Activated CD4-positive, alpha-beta T cell treated with anti-CD3 and anti-CD28 coated beads, Interleukin-10, Interleukin-2, amounts not matched to agents 100 ng/mL and 50 ng/mL, durations not matched to agents 16 hours and 8 hours (primary cell): ENCODE results near the gene SDR42E2.

Experiments
- DNase-seq: peaks from one replicate; pipeline ENCODE4 v3.0.0-alpha.2; 2020

The SDR42E2 gene

GRCh38 chr16:22192261-22193062 is 30.2 kb downstream of the SDR42E2 start:
- peak; percentile 91 for DNase-seq

- no peak for DNase-seq
These were observed 30.7 kb downstream of the SDR42E2 start for GRCh38 chr16:22193063-22193411.

GRCh38 chr16:22194707-22195444 is 32.6 kb downstream of the SDR42E2 start:
- DNase-seq: no peak

GRCh38 chr16:22195445-22195694 is 33.1 kb downstream of the SDR42E2 start:
- no peak for DNase-seq

- peak; percentile 90 for DNase-seq
These were observed 33.6 kb downstream of the SDR42E2 start for GRCh38 chr16:22195695-22196558.

GRCh38 chr16:22196559-22197168 is 34.4 kb downstream of the SDR42E2 start:
- DNase-seq: peak; percentile 38

- DNase-seq: no peak
These were observed 36.4 kb downstream of the SDR42E2 start for GRCh38 chr16:22198547-22199293.

- DNase-seq: no peak
These were observed 39.9 kb downstream of the SDR42E2 start for GRCh38 chr16:22202261-22202637.

GRCh38 chr16:22203091-22203490 is 40.8 kb downstream of the SDR42E2 start:
- no peak for DNase-seq

- no peak for DNase-seq
These were observed 41.9 kb downstream of the SDR42E2 start for GRCh38 chr16:22204091-22204655.

GRCh38 chr16:22205577-22206012 is 43.3 kb downstream of the SDR42E2 start:
- no peak for DNase-seq

- peak; percentile 94 for DNase-seq
These were observed 43.9 kb downstream of the SDR42E2 start, which contains the start of gene EEF2K for GRCh38 chr16:22206013-22206841. Gene EEF2K (plus strand): TSS chr16:22206278. CDS start chr16:22225730, 19,452 bp downstream.

GRCh38 chr16:22206842-22207714 is 44.8 kb downstream of the SDR42E2 start:
- DNase-seq: peak; percentile 59

- DNase-seq: no peak
These were observed 45.5 kb downstream of the SDR42E2 start for GRCh38 chr16:22207715-22208360.

GRCh38 chr16:22210285-22210684 is 48.0 kb downstream of the SDR42E2 start:
- no peak for DNase-seq

- no peak for DNase-seq
These were observed 48.5 kb downstream of the SDR42E2 start for GRCh38 chr16:22210854-22211253.

- no peak for DNase-seq
These were observed 50.9 kb downstream of the SDR42E2 start for GRCh38 chr16:22213236-22213635.

GRCh38 chr16:22213801-22214200 is 51.5 kb downstream of the SDR42E2 start:
- no peak for DNase-seq

GRCh38 chr16:22214402-22214801 is 52.1 kb downstream of the SDR42E2 start:
- DNase-seq: no peak
